Fibroblast of skin of scalp (primary cell): Measurements from ENCODE around the gene SKIC8. TPM values are rescaled to one million over a fixed set of nuclear protein-coding genes. Genes with fewer than 3 reads are reported as not detected.
A peak's percentile ranks its signal among the peaks of the same experiment; 100 is the strongest.

Experiments used
- DNase-seq: peaks from one replicate; pipeline ENCODE4 v3.0.0-alpha.2; 2013
- polyA plus RNA-seq, 2 experiments: library from polyadenylated mRNA; unstranded; fragments of 120-200 nt; gene quantifications; one replicate each; pipeline ENCODE4 v1.2.1, GENCODE V29; 2013; ENCODE audit not compliant: insufficient read length in 2 of 2

Gene SKIC8
- 58.4 TPM for polyA plus RNA-seq (2013, experiment 1 of 2; ENCODE audit: insufficient read length)
- polyA plus RNA-seq (2013, experiment 2 of 2; ENCODE audit: insufficient read length), result 55.8 TPM

DNA sequence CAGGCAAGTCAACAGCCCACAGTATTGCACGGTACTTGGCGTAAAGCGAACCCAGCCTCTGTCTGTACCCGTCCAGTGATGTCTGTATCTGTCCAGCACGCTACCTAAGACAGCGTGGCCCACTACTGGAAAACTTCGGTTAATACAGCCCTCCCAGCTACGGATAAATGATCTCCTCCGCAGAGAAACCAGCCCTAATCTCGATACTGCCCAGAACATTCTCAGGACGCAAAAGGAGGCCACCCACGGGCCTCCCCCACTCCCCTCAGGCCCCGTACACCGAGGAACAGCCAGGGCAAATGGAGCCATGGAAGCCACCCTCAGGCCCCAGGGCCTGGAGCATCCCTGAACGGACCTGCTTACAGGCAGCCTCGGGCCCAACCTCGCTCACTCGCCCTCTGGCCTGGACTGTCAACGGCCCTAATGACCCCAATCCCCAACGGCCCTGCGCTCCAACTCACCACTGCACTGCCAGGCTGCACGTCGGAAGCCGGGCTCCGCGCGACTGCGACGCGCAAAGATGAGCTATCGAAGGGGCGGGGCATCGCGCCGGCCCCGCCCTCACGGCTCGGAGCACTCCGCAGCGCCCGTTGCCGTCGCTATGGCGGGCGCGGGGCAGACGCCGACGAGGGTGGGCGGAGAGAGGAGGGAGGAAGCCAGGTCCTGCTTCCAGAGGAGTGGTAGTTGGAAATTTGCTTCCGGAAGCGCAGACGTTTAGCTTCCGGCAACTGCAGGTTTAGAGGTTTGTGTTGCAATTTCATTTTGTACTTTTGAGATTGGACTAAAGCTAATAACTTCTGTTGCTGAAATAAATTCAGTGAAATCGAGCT, at the start of gene SKIC8:
SKIC8 (minus strand) TSS at position 509 of the 830 bp plus-strand sequence. CDS start 3,923 bp downstream, outside the sequence.
- DNase-seq, result peak; percentile 93

DNA sequence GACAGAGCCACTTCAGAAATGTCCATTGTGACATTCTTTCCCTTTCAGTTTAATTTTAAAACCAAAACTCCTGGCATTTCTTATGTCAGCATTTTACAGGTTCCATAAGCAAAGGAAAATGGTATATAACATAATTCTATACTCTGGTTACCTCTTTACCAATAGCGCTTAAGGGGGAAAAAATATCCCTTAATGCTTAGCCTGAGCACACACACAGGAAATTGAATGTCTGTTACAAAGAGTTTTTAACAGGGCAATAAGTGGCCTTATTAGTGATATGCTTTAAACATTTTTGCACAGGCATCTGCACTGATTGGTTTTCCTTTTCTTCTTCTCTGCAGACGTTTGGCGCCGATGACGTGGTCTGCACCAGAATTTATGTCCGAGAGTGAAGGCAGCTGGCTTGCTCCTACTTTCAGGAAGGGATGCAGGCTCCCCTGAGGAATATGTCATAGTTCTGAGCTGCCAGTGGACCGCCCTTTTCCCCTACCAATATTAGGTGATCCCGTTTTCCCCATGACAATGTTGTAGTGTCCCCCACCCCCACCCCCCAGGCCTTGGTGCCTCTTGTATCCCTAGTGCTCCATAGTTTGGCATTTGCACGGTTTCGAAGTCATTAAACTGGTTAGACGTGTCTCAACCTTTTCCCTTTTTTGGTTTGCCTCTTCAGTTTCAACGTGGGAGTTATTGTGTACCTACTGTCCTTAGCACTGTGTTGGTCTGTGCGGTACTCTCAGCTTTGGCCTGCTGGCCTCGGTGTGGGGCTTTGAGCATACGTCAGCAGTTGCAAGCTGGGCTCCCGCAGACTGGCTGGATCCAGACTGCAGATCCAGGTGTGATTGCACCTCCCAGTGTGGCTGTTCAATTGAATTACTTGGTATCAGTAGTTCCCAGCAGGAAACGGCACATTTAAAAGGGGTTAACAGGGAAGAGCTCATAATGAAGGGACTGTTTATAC, 48.5 kb upstream of the SKIC8 start:
- DNase-seq, result no peak

DNA sequence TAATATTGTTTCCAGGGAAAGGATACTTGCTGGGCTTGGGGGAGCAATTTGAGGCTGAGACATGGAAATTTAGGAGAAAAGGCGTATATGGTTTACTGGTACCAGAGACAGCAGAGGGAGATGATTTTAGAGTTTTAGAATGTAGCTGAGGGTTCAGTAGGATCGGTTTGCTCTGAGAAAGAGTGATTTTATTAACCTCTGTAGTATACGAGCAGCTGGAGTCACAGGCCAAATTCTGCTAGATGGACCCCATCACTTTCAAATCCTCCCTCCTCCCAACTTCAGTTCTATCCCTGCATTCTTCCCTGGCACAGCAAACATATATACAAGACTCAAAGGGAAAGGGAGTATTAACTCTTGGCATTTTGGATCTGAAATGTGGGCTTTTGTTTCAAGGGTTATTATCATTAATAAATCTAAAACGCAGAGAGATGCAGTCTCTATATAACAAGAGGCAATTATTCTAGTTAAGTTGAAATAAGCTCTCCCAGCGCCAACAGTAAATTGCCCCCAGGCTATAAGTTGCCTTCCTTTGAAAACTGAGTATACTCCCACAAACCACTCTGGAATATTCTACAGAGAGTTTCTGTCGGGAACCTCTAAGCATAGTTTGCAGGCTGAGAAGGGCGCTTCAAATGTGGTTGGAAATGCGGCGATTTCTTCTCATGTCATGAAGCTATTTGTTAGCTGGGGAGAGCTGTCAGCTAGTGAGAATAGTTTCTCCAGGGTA, 46.2 kb upstream of the SKIC8 start:
- DNase-seq, result no peak

DNA sequence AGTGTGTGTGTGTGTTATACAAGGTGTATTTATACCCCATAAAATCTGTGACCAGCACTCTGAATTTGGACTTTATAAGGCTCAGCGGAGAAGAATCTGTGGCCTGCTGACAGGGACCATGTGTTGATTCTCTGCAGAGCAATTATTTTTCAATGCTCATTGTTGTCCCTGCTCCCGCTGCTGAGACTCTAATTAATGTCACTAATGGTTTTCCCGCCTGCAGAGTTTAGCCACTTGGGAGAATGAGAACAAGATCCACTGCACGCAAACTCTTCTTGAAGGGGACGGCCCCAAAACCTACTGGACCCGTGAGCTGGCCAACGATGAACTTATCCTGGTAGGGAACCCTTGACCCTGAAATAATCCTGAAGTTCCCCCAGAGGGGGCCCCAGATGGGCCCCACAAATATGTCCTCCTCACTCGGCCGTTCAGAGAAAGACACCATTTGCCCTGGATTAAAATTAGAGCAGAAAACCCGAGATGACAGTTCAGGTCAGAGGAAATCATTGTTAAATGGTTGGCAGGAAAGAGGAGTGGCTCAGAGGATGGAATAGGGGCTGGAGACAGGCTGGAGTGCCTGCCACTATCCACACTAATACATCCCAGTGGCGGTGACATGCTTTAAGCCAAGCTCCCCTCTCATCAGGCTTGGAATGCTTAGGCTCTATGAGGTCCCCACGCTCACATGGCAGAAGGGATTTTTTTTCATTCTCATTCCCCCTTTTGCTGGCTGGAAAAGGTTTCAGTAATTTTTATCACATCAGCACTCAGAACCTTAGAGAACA, 44.1 kb upstream of the SKIC8 start:
- no peak for DNase-seq

DNA sequence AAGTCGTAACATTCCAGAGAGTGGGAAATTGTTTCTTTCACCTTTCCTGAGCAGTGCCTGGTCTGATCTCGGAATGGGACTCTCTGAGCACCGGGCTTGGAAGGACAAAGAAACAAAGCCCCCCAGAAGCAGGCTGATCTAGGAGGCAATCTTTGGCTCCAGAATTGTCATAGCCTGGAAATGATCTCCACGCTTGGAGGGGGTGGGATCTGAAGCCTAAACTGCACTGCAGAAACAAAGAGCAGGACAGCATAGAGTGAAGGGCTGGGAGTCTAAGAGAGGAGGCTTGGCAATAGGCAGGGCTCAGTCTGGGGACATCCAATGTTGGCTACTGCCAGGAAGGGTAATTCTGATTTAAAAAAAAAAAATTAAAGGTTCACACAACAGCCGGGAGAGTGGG, 42.6 kb upstream of the SKIC8 start:
- DNase-seq, result no peak

DNA sequence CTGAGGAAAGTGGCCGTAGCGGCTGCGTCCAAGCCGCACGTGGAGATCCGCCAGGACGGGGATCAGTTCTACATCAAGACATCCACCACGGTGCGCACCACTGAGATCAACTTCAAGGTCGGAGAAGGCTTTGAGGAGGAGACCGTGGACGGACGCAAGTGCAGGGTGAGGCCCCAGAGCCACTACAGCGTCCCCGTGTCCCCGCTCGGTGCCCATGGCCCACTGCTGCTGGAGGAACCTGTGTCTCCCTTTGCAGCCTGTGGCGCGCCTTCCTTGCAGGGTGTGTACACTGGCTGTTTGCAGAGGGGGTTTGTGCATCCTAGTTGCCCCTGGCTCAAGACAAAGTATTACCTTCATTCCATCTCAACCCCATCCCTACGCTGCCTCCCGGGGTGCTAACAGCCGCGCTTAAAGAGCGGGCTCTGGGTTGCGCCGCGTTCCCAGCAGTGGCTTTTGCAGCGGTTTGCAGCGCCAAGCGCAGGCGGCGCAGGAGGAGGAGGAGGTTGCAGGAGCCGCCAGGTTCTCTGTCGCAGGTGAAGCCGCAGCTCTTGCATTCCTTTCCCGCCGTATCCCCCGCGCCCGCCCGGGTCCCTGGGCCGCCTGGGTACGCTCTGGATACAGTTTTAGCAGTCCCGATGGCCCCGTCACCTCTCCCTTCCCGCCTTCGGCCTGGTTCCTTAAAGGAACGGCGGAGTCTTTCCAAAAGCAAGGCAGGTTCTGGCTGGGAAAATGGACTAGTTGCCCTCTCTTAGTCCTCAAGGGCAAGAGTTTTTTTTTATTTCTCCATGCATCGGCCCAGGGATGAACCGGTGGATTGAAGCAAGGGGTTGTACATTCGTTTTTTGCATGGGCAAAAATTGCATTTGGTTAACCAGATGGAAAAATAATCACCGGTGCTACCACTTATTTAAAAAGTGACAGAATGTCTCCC, 41.9 kb upstream of the SKIC8 start:
- DNase-seq, result no peak

DNA sequence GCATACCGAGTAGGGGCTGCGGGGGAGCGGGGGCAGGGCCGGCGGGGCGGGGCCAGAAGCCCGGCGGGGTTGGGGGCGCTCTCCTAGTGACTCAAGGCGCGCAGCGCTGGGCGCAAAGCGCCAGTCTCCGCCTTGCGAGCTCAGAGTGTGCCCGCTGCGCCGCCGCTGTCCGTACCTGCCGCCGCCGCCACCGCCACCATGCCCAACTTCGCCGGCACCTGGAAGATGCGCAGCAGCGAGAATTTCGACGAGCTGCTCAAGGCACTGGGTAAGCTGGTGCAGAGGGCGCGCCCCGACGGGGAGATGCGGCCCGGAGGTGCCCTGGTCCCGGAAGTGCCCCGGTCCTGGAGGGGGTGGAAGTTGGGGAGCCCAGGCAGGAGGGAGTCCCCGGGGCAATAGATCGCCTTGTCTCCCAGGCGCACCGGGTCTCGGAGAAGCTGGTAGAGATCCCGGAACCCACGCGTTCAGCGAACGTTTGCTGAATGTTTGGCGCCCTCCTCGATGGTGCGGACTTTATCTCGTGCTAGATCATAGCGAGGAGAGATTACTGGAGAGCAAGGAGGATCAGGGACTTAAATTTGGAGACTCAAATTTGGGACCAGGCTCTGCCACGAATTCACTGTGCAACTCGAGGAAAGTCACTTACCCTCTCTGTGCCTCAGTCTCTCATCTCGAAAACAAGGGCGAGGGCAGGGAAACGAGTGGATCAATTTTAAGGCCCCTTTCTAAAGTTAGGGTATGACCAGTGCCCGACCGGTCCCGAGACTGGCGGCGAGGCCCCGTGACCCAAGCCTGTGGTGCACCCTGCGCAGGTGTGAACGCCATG, 41.0 kb upstream of the SKIC8 start, which contains the start of gene CRABP1:
CRABP1 (plus strand) TSS at position 123 of the 826 bp plus-strand sequence; CDS start at position 199, 76 bp downstream.
- DNase-seq, result no peak

DNA sequence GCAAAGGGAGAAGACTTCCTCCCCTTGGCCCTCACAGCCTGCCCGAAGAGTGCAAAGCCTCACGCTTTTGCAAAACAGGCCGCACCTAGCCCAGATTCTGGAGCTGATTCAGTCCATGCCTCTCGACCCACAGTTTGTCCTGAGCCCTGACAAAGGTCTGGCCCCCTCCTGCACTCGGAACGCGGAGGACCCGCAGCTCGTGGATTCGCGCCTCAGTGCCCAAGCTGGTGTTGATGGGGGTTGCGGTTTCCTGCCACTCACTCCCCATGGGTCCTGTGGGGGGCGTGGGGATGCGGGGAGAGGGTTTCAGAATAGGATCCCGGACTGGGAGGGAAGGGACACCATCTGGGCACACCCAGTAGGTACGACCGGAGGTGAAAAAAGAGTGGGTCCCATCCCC, 40.1 kb upstream of the SKIC8 start:
- DNase-seq, result no peak

DNA sequence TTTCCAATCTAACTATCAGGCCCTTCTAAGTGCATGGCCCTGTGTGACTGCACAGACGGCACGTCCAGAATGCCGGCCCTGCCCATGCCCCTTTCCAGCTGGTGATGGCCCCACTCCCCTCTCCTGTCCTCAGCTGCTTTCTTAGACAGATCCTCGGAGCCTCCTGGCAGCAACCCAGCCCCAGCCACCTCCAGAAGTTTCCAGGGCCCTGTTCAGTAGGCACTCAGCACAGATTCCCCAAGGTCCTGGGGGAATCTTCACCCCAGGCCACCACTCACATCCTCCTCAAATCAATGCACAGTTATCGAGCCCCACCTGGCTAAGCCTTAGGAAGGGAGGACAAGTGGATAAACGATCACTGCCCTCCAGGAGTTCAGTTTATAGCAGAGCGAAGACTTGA, 39.4 kb upstream of the SKIC8 start:
- no peak for DNase-seq

DNA sequence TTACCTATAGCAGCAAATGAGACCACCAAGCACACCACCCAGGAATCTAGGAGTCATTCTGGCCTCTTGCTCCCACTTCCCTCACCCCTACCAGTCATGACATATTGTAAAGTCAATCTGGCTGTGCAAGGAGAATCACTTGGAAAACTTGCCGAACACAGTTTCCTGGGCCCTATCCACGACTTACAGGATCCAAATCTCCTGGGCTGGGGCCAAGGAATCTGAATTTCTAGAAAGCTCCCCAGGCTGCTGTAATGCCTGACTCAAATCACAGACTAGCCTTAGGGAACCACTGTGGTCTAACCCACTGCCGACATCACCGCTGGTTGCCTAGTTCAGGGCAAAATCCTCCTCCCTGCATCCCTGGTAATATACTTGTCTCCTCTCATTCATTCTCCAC, 36.6 kb upstream of the SKIC8 start:
- no peak for DNase-seq

DNA sequence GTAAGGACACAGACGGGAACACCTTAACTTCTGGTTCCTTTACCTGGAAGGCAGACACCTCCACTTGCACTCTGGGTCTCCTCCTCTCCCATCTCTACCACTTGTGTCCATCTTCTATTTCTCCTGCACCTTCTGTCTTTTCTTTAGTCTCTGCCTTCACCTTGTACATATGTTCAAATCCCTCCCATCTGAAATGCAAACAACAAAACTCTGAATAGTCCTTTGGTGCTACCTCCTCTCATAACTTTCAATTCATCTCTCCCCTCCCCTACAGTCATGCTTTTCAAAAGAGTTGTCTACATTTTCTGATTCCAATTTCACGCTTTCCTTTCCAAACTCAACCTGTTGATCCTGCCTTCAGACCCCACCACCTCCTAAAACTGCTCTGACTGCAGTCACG, 35.4 kb upstream of the SKIC8 start:
- no peak for DNase-seq

DNA sequence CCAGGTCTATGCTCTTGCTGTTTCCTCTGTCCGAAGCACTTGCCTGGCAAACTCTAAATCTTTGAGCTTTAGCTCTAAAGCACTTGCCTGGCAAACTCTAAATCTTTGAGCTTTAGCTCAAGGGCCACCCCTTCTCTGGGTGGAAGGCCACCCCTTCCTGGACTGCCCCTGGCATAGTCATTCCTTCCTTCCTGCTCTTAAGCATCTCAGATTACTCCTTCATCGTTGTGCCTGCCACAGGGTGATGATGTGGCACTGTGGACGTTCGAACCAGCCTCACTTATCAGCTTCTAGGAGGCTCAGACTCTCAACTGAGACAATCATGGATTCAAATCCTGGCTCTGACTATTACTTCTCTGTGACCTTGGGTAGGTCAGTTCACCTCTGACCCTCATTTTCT, 30.2 kb upstream of the SKIC8 start:
- no peak for DNase-seq

DNA sequence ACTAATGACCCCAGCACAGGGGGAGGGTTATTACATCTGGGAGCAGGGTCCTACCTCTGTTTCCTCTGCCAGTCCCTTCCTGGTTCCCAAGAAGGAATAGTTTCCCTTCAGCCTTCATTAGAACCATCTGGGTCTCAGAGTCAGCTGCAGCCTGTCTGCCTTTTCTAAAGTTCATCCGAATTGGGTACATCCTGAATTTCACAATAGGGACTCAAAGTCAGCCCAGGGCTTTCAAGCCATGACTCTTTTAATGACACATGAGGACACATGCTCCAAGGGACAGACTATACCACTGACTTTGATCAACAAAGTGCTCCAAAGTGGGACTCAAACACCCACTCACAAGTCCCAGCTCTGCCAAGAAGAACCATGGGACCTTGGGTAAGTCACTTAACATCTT, 28.1 kb upstream of the SKIC8 start:
- DNase-seq, result no peak

DNA sequence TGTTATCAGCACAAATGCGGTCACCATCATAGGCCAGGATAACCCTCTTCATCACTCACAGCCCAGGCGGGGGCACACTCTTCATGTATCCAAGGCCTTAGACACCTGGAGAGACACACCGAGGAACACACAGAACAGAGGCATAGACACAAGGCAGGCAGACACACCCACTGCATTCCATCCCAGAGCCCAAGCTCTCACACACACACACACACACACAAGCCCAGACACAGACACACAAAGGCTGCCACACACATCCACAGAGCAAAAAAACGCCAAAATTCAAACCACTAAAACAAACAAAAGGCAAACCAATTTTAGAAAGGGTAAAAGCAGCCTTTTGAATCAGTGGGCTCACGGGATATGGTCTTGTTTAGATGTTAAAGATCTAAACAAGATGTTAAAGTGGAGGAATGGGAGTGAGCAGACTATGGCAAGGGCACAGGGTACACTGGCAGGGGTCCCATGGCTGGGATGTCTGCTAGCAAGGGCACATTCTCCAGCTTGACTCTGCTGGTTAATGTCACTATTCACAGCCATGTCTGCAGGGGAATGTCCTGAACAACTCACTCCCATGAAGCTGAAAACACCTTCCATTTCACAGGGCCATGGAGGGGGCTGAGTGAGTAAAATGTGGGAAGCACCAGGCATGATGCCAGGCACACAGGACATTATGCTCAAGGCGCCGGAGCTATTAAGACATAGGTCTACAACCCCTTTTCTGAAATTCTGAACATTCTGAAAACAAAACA, 25.9 kb upstream of the SKIC8 start:
- DNase-seq, result peak; percentile 71

DNA sequence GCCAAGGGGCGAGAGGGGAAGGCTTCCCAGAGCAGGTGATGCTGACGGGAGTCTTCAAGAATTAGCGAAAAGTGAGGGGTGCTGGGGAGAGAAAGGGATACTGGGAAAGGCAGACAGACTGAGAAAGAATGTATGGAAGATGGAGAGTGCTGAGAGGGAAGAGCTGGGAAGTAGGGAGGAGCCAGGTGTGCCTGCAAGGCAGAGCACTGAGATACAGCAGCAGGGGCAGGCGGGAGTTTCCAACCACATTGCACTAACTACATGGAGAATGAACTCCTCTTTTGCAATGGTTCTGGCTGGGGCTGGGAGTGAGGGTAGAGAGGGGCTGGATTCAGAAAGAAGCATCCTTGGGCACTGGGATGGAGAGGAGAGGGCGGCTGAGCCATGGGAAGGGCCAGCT, 24.7 kb upstream of the SKIC8 start:
- DNase-seq, result no peak

DNA sequence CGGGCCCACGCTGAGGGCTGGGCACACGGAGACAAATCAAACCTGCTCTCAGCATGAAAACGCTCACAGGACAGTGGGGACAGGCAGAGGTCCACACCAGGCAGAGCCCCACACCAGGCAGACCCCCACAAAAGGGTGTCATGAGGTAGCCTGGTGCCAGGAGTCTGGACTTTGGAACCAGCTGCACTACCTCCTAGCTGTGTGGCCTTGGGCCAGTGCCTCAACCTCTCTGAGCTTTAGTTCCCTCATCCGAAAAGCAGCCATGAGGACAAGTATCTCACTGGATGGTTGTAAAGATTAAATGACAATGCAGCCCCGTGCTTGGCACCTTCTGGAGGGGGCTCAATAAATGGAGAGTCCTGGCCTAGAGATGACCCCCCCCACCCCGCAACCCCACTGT, 24.3 kb upstream of the SKIC8 start:
- DNase-seq, result no peak

DNA sequence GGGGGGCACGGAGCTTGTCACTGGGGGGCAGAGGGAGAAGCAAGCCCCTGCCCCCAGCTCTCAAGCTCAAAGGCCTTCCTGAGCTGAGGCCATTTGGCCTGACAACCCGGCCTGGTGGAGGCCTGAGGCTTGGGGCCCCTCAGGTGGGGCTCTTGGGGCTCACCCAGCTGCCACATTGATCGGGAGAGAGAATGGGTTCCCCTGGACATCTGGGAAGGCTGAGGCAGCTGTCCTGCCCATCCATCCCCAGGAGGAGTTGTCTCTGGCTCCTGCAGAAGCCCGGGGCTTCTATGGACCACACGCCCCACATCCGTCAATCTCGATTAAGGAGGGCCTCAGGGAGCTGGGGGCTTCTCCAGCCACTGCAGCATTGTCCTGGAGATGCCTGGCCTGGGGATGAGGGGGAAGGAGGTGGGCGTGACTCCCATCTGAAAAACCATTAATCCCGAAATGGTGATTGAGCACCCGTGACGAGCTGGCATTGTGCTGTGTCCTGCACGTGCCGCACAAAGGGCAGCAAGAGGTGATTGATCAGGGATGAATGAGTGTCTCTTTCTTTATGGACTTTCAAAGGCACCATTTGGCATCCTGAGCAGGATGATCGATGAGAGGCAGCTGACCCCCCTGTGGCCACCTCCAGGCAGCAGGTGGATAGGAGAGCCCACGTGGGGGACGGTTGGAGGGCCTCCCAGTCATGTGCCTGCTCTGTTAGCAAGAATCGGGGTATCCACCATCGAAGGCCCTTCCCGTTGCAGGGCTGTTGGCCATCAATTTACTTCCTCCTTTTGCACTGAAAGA, 23.5 kb upstream of the SKIC8 start:
- no peak for DNase-seq

DNA sequence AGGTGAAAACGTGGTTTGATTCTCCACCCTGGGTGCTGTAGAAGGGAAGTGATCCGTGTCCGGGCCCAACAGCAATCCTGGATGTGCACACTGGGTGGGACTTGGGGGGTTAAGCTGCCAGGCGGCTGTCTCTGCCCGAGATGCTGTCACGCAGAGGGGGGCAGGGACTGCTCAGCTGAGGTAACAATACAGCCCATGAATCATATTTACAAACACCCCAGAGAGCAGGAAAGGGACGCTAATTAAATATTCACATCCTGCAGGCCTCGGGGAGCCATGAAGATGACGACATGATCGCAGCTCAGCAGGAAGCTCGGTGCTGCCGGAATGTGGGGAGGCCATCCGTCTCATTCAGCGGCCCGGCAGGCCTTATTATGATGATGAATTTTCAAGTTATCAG, 22.8 kb upstream of the SKIC8 start:
- DNase-seq, result peak; percentile 90
